GM12878 (cell line): ENCODE results near the gene KRTAP12-4. TPM values are rescaled to one million over a fixed set of nuclear protein-coding genes. Genes with fewer than 3 reads are reported as not detected.

Experiments
- ATAC-seq: fragments of 200-7000 bp; cut with Tn5 transposase; 3 replicates; pipeline ENCODE4 v1.9.1; 2020; ENCODE audit warnings: mild to moderate bottlenecking, moderate library complexity
- BruUV-seq: library from RNA; stranded (reverse); fragments of 400-500 nt; replicated peaks from 2 replicates; lab custom pipeline; 2021; lab: Mats Ljungman, UMichigan
- CTCF ChIA-PET: fragments of 300-600 bp; sonication (Branson Sonifier 250); formaldehyde crosslinking; extraction: SDS; loops from one replicate; lab custom pipeline; 2021; ENCODE audit warnings: inconsistent platforms; lab: Yijun Ruan, JAX
- POLR2A ChIA-PET: fragments of 350-600 bp; formaldehyde crosslinking; extraction: SDS; loops from one replicate; lab custom pipeline; 2021; ENCODE audit warnings: inconsistent platforms; lab: Charles Lee
- RAD21 ChIA-PET: fragments of 300-600 bp; sonication (Branson Sonifier 250); formaldehyde crosslinking; loops from one replicate; lab custom pipeline; 2023; ENCODE audit warnings: antibody characterized with exemption; ENCODE audit not compliant: unreplicated experiment; lab: Charles Lee
- SMC1A ChIA-PET: fragments of 300-600 bp; sonication (Branson Sonifier 250); formaldehyde crosslinking; loops from one replicate; lab custom pipeline; 2023; ENCODE audit not compliant: unreplicated experiment, uncharacterized antibody; lab: Charles Lee
- DNase-seq: peaks from one replicate; pipeline ENCODE4 v3.0.0-alpha.2; 2011; ENCODE audit warnings: low read depth, low spot score
- FAIRE-seq: peaks from 3 replicates; lab custom pipeline; 2011; peaks lifted over from hg19 to GRCh38; lab: Jason Lieb, UNC
- H2AFZ ChIP-seq: 2 replicates; pipeline ENCODE4 v1.6.0; 2011; ENCODE audit warnings: low read depth, low read length, control low read depth; ENCODE audit not compliant: control insufficient read depth
- H3K27ac ChIP-seq: 2 replicates; pipeline ENCODE4 v1.5.1; 2011; ENCODE audit warnings: control low read depth; ENCODE audit not compliant: control insufficient read depth, insufficient read depth
- H3K27me3 ChIP-seq, 2 experiments: replicated peaks in 1 of 2; 2 replicates each; pipeline versions ENCODE4 v1.6.0 to v1.6.1; 2011; ENCODE audit warnings: low read length in 1 of 2; ENCODE audit not compliant: control insufficient read depth in 2 of 2, insufficient read depth in 2 of 2
- H3K36me3 ChIP-seq, 2 experiments: 2 replicates each; pipeline ENCODE4 v1.5.1; 2011; ENCODE audit warnings: low read length in 1 of 2; ENCODE audit not compliant: control insufficient read depth in 2 of 2, insufficient read depth in 2 of 2
- H3K4me1 ChIP-seq: 2 replicates; pipeline ENCODE4 v1.6.1; 2011; ENCODE audit warnings: mild to moderate bottlenecking, low read length, moderate library complexity, mixed read lengths; ENCODE audit not compliant: control insufficient read depth, insufficient read depth
- H3K4me2 ChIP-seq: 2 replicates; pipeline ENCODE4 v1.6.0; 2011; ENCODE audit warnings: control low read depth; ENCODE audit not compliant: control insufficient read depth, insufficient read depth
- H3K4me3 ChIP-seq: fragments of 200-600 bp; sonication (generic); 2 replicates; pipeline ENCODE4 v1.5.1; 2016
- H3K79me2 ChIP-seq: 2 replicates; pipeline ENCODE4 v1.6.0; 2011; ENCODE audit warnings: low read length; ENCODE audit not compliant: control insufficient read depth, insufficient read depth
- H3K9ac ChIP-seq: 2 replicates; pipeline ENCODE4 v1.8.0; 2011; ENCODE audit warnings: low read length, control low read depth, mixed read lengths; ENCODE audit not compliant: control insufficient read depth, insufficient read depth
- H3K9me3 ChIP-seq: replicated peaks from 3 replicates; pipeline ENCODE4 v1.5.1; 2011; ENCODE audit warnings: mild to moderate bottlenecking, low read length; ENCODE audit not compliant: control insufficient read depth, insufficient read depth
- H4K20me1 ChIP-seq: 2 replicates; pipeline ENCODE4 v1.6.0; 2011; ENCODE audit not compliant: control insufficient read depth, insufficient read depth
- ATF2 ChIP-seq: IDR thresholded peaks from 2 replicates; pipeline ENCODE4 v1.6.1; 2012; ENCODE audit warnings: low read length, inconsistent platforms
- BHLHE40 ChIP-seq, 2 experiments: fragments of 450-650 bp in 1 of 2; IDR thresholded peaks; 2 replicates each; pipeline ENCODE4 v1.6.1; 2011 to 2017; ENCODE audit warnings: low read depth in 2 of 2, borderline replicate concordance in 1 of 2, improper control_type of control experiment in 1 of 2, low read length in 1 of 2, mild to moderate bottlenecking in 1 of 2
- ETV6 ChIP-seq, 2 experiments: fragments of 450-650 bp in 1 of 2; IDR thresholded peaks in 1 of 2; conservative IDR thresholded peaks in 1 of 2; 2 replicates each; pipeline ENCODE4 v1.6.1; 2014; ENCODE audit warnings: antibody characterized with exemption in 1 of 2, borderline replicate concordance in 1 of 2, low read depth in 1 of 2, mild to moderate bottlenecking in 1 of 2, moderate library complexity in 1 of 2
- NR2F1 ChIP-seq: fragments of 450-650 bp; conservative IDR thresholded peaks from 2 replicates; pipeline ENCODE4 v1.6.1; 2017; ENCODE audit warnings: mild to moderate bottlenecking
- SKIL ChIP-seq: fragments of 450-650 bp; IDR thresholded peaks from 2 replicates; pipeline ENCODE4 v1.6.1; 2017; ENCODE audit warnings: mild to moderate bottlenecking, low read depth, inconsistent platforms; ENCODE audit not compliant: poor library complexity, severe bottlenecking
- WGBS: methylation state at CpG from one replicate; pipeline ENCODE4 v1.1.6; 2016; ENCODE audit warnings: low lambda C conversion rate; ENCODE audit not compliant: insufficient replicate concordance, insufficient coverage; ENCODE audit errors: missing lambda C conversion rate; 5-methylcytosine and 5-hydroxymethylcytosine counted together
- in situ Hi-C: fragments of 300-500 bp; cut with MboI; formaldehyde crosslinking; loops from 9 replicates; pipeline ENCODE4 v1.14.3; 2018; ENCODE audit warnings: mixed read lengths
- intact Hi-C: fragments of 100-400 bp; cut with micrococcal nuclease; formaldehyde crosslinking; loops from one replicate; pipeline ENCODE4 v1.14.2; 2022; ENCODE audit not compliant: unreplicated experiment
- polyA plus RNA-seq, 11 experiments: library from polyadenylated mRNA; depleted of rRNA in 4 of 11; unstranded in 6 of 11; stranded (reverse) in 5 of 11; fragments of >200 nt; fragmentation: Nextera tagmentation in 4 of 11; fragmentation: Illumina TruSeq in 1 of 11; extraction: Ambion mirVana in 4 of 11; extraction: Trizol in 1 of 11; gene quantifications; 1 replicate in 1 of 11; 2 replicates in 10 of 11; pipeline versions ENCODE4 v1.2.1 to v1.2.3, GENCODE V29; 2011 to 2016; ENCODE audit warnings: inconsistent platforms in 2 of 11, missing spikeins in 2 of 11, low read depth in 1 of 11
- total RNA-seq, 4 experiments: library from RNA; depleted of rRNA in 3 of 4; stranded (reverse); fragments of >200 nt in 3 of 4; fragmentation: Illumina TruSeq in 1 of 4; extraction: Trizol in 1 of 4; gene quantifications; 2 replicates each; pipeline versions ENCODE4 v1.2.1 to v1.2.3, GENCODE V29; 2013 to 2021
- TF ChIP-seq, protein P1 (sequence below): IDR thresholded peaks from 2 replicates; pipeline ENCODE4 v1.6.1; 2012; ENCODE audit warnings: low read depth, low read length, improper control_type of control experiment

The KRTAP12-4 gene
- total and polyA plus RNA-seq, 10 of the 15 experiments (the other 5 are each of a cell fraction or from before 2014, with no cell fraction given): not detected

GRCh38 chr21:44700101-44701022, 45.9 kb upstream of the KRTAP12-4 start:
- Histone ChIP-seq H3K4me2 (no peak overlapping the region), H3K9me3 (no peaks in the 10 kb centered on the region), H3K4me3 (no peak overlapping the region), H3K27me3 (peaks cover 2 to 5% of the 10 kb centered on the region in 2 experiments; a peak in 3 of 4 replicates), H3K36me3 (no peaks in the 10 kb centered on the region), H2AFZ (no peak overlapping the region), H3K27ac (no peak overlapping the region), H3K9ac (no peak overlapping the region), H3K4me1 (no peaks in the 10 kb centered on the region), H4K20me1 (no peaks in the 10 kb centered on the region), H3K79me2 (no peaks in the 10 kb centered on the region)
- SMC1A ChIA-PET: interaction anchor here (0.6 kb wide), 1 partner anchor 1206 kb away, joined by 3 read pairs; no protein-coding TSS in a partner anchor
- CTCF ChIA-PET: no interaction called here
- BruUV-seq: no TSS peak
- no peak for ATAC-seq
- intact Hi-C loops (no loop called here), in situ Hi-C loops (no loop called here)
- RAD21 ChIA-PET: no interaction called here
- WGBS: 13% methylated on average over 21 of the region's 21 CpGs
- POLR2A ChIA-PET: no interaction called here
- no peak for DNase-seq
- FAIRE-seq: no peak
- no peak for TF ChIP-seq ATF2
- TF ChIP-seq NR2F1: 0 out of 2 replicates have a peak, but pooled peaks have one; percentile 16
- no peak for TF ChIP-seq ETV6 (conservative IDR thresholded peaks at IDR 0.05 in 1 of 2, IDR thresholded peaks at IDR 0.05 in 1 of 2; ENCODE audit: borderline replicate concordance in 1 of 2, low read depth in 1 of 2)
- no peak for TF ChIP-seq SKIL
- TF ChIP-seq, protein P1, sequence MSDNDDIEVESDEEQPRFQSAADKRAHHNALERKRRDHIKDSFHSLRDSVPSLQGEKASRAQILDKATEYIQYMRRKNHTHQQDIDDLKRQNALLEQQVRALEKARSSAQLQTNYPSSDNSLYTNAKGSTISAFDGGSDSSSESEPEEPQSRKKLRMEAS: no peak
- TF ChIP-seq BHLHE40 (IDR thresholded peaks at IDR 0.05; ENCODE audit: borderline replicate concordance in 1 of 2, low read depth in 2 of 2, low read length in 1 of 2): 0 out of 4 replicates have a peak, but pooled peaks of 1 of the 2 experiments have one; percentile 9
